ENCODE results near the gene EZR.
"Not testable (repeated sequence)": the region's sequence is repeated elsewhere in the genome, so short reads cannot be mapped to it uniquely, and the experiment has no call there.

Gene EZR

GRCh38 chr6:158834675-158835385 is 15.7 kb upstream of the EZR start:
- H3K4me3 ChIP-seq (ENCODE audit: low read depth, low read length), result no peak overlapping the region
- no peak for TF ChIP-seq CTCF (IDR thresholded peaks at IDR 0.05; ENCODE audit: low read depth, low read length)

GRCh38 chr6:158832807-158833206 is 13.6 kb upstream of the EZR start:
- not testable (repeated sequence) for H3K4me3 ChIP-seq (ENCODE audit: low read depth, low read length)

GRCh38 chr6:158832026-158832425 is 12.9 kb upstream of the EZR start:
- TF ChIP-seq CTCF (IDR thresholded peaks at IDR 0.05; ENCODE audit: low read depth, low read length), result no peak
- no peak overlapping the region for H3K4me3 ChIP-seq (ENCODE audit: low read depth, low read length)

GRCh38 chr6:158831571-158831970 is 12.4 kb upstream of the EZR start:
- no peak for TF ChIP-seq CTCF (IDR thresholded peaks at IDR 0.05; ENCODE audit: low read depth, low read length)
- H3K4me3 ChIP-seq (ENCODE audit: low read depth, low read length), result no peak overlapping the region

GRCh38 chr6:158830736-158831135 is 11.6 kb upstream of the EZR start:
- TF ChIP-seq CTCF (IDR thresholded peaks at IDR 0.05; ENCODE audit: low read depth, low read length), result no peak

GRCh38 chr6:158828807-158829206 is 9.6 kb upstream of the EZR start:
- no peak for TF ChIP-seq CTCF (IDR thresholded peaks at IDR 0.05; ENCODE audit: low read depth, low read length)
- H3K4me3 ChIP-seq (ENCODE audit: low read depth, low read length), result no peak overlapping the region

More at GRCh38 chr6:158830736-158831135, 11.6 kb upstream of the EZR start:
- H3K4me3 ChIP-seq (ENCODE audit: low read depth, low read length), result no peak overlapping the region

GRCh38 chr6:158826819-158827501 is 7.8 kb upstream of the EZR start:
- no peak for TF ChIP-seq CTCF (IDR thresholded peaks at IDR 0.05; ENCODE audit: low read depth, low read length)
- H3K4me3 ChIP-seq (ENCODE audit: low read depth, low read length), result no peak overlapping the region

Measured in WI38 (cell line).